Natural killer cell (primary cell): Measurements from ENCODE around the gene PROS1. TPM values are rescaled to one million over a fixed set of nuclear protein-coding genes. Genes with fewer than 3 reads are reported as not detected.
"Not testable (repeated sequence)": the region's sequence is repeated elsewhere in the genome, so short reads cannot be mapped to it uniquely, and the experiment has no call there.

Experiments
- ATAC-seq, 3 donors: fragments of 150-1000 bp in 2 of 3; fragments of 200-7000 bp in 1 of 3; cut with Tn5 transposase; 1 replicate in 1 of 3; 2 replicates in 2 of 3; pipeline ENCODE4 v1.10.0; 2021; ENCODE audit warnings: mild to moderate bottlenecking in 2 of 3, moderate library complexity in 2 of 3
- DNase-seq, 2 donors: peaks; one replicate each; pipeline versions ENCODE4 v3.0.0 to v3.0.0-alpha.2; 2013 to 2021; ENCODE audit warnings: mixed read lengths in 1 of 2
- H3K27ac ChIP-seq: one replicate; pipeline ENCODE4 v1.5.1; 2013; ENCODE audit warnings: mild to moderate bottlenecking, low read length
- H3K27me3 ChIP-seq: one replicate; pipeline ENCODE4 v1.6.1; 2013; ENCODE audit warnings: low read length; ENCODE audit not compliant: control insufficient read depth, insufficient read depth
- H3K36me3 ChIP-seq: one replicate; pipeline ENCODE4 v1.6.1; 2013; ENCODE audit warnings: low read length; ENCODE audit not compliant: control insufficient read depth, insufficient read depth
- H3K4me1 ChIP-seq: one replicate; pipeline ENCODE4 v1.6.1; 2013; ENCODE audit warnings: low read length; ENCODE audit not compliant: control insufficient read depth, insufficient read depth
- H3K4me3 ChIP-seq: one replicate; pipeline ENCODE4 v1.5.1; 2013; ENCODE audit warnings: low read length
- H3K9me3 ChIP-seq: one replicate; pipeline ENCODE4 v1.6.1; 2013; ENCODE audit warnings: low read length; ENCODE audit not compliant: control insufficient read depth, insufficient read depth
- H3K27ac Mint-ChIP-seq, 2 donors: one replicate each; pipeline ENCODE4 v1.8.0; 2022; ENCODE audit warnings: mild to moderate bottlenecking in 2 of 2, mixed read lengths in 2 of 2, moderate library complexity in 1 of 2
- H3K27me3 Mint-ChIP-seq, 2 donors: one replicate each; pipeline ENCODE4 v1.8.0; 2022; ENCODE audit warnings: low read depth in 2 of 2, mixed read lengths in 2 of 2
- H3K36me3 Mint-ChIP-seq: one replicate; pipeline ENCODE4 v1.8.0; 2022; ENCODE audit warnings: mixed read lengths
- H3K4me1 Mint-ChIP-seq, 2 donors: one replicate each; pipeline ENCODE4 v1.8.0; 2022; ENCODE audit warnings: mixed read lengths in 2 of 2
- H3K4me3 Mint-ChIP-seq: one replicate; pipeline ENCODE4 v1.8.0; 2022; ENCODE audit warnings: mild to moderate bottlenecking, moderate library complexity, mixed read lengths
- H3K9me3 Mint-ChIP-seq, 2 donors: one replicate each; pipeline ENCODE4 v1.8.0; 2022; ENCODE audit warnings: mixed read lengths in 2 of 2
- CTCF ChIP-seq: fragments of 200-600 bp; IDR thresholded peaks from one replicate; pipeline ENCODE4 v1.8.0; 2022; ENCODE audit warnings: antibody characterized with exemption
- WGBS: methylation state at CpG from one replicate; pipeline ENCODE4 v1.1.7; 2013; ENCODE audit warnings: missing lambda C conversion rate; ENCODE audit not compliant: insufficient coverage; 5-methylcytosine and 5-hydroxymethylcytosine counted together
- intact Hi-C: fragments of 100-400 bp; cut with micrococcal nuclease; formaldehyde crosslinking; loops from one replicate; pipeline ENCODE4 v1.14.2; 2022
- total RNA-seq, 4 donors: library from RNA; stranded (reverse); fragments of 120-200 nt in 1 of 4; gene quantifications; one replicate each; pipeline versions ENCODE4 v1.2.3 to v1.2.4, GENCODE V29; 2013 to 2022

The PROS1 gene
- total RNA-seq, 3 donors from 2014 or later (not counting 1 experiment from before 2014, with no cell fraction given): 0.25 to 1.4 (median 0.68) TPM

DNA sequence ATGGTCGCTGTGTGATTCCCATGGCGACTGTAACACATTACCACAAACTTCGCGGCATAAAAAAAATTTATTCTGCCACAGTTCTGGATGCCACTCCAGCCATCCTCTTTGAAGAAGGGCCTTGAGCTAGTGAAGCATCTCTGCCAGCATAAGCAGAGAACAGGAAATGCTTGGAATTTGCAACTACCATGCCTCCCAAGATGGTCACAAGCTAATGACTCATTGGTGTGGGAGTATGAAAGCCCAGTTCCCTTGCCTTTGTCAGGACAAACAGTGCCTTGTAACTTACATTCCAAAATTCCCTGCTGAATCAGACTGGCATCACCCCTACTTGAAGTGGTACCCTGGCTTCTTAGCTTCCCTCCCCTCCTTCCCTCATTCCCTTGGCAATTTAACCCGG, 129.7 kb downstream of the PROS1 start:
- H3K4me3 ChIP-seq: no peak overlapping the region
- Mint-ChIP-seq H3K4me3 (no peak overlapping the region), H3K36me3 (no peaks in the 10 kb centered on the region), H3K4me1 (no peaks in the 10 kb centered on the region), H3K27me3 (no peaks in the 10 kb centered on the region), H3K9me3 (peaks cover 0 to 2% of the 10 kb centered on the region in 2 donors), H3K27ac (no peak overlapping the region)
- H3K36me3 ChIP-seq: no peaks in the 10 kb centered on the region
- peaks cover 4% of the 10 kb centered on the region for H3K4me1 ChIP-seq
- intact Hi-C loops: no loop called here
- ATAC-seq (no peak), DNase-seq (no peak)
- no peak for TF ChIP-seq CTCF
- H3K9me3 ChIP-seq: no peaks in the 10 kb centered on the region
- 81% methylated on average over 5 of the region's 5 CpGs for WGBS
- no peak overlapping the region for H3K27ac ChIP-seq
- H3K27me3 ChIP-seq: no peaks in the 10 kb centered on the region

DNA sequence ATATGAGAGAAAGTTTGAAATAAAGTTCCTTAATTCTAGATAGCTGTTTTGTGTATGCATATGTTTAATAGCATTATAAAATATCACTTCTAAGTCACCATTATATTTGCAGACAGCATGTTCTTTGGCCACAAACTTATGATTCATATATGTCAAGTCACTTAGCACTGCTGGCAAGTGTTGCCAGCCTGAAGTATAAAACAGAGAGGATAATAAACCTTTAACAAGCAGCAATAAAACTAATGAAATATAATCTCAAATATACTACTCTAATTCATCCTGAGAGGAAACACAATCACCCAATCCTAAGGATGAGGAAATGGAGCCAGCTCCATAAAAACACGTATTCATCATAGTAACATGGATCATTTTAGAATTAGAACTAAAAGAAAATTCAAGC, 134.5 kb downstream of the PROS1 start:
- H3K36me3 ChIP-seq, H3K27me3 Mint-ChIP-seq, H3K36me3 Mint-ChIP-seq, H3K27ac Mint-ChIP-seq, H3K4me3 ChIP-seq, H3K9me3 ChIP-seq, H3K27ac ChIP-seq, ATAC-seq, intact Hi-C loops, H3K9me3 Mint-ChIP-seq, H3K27me3 ChIP-seq, H3K4me3 Mint-ChIP-seq, DNase-seq, H3K4me1 ChIP-seq, H3K4me1 Mint-ChIP-seq: not testable (repeated sequence)
- WGBS: no CpG with 5 or more reads among the region's 1 CpG

Other genes starting within 250 kb of the PROS1 start
- gene ARL13B, start 6.3 kb upstream of the PROS1 start, total RNA-seq: 10 to 100 TPM in 2 of 3 donors, 1 to 10 TPM in 1; 8.3 to 14.3 (median 10.5) TPM
- gene STX19, start 54.7 kb upstream of the PROS1 start, total RNA-seq: not detected
- 1 to 10 TPM; 2.5 to 5.0 (median 3.9) TPM for gene DHFR2, start 89.0 kb upstream of the PROS1 start, total RNA-seq
- gene NSUN3, start 89.2 kb upstream of the PROS1 start, total RNA-seq: 10 to 100 TPM; 24.0 to 32.4 (median 28.6) TPM